Lung microvascular endothelial cell (primary cell): ENCODE results near the gene PEX11A. TPM values are rescaled to one million over a fixed set of nuclear protein-coding genes. Genes with fewer than 3 reads are reported as not detected.

Source experiments
- DNase-seq, 2 donors: peaks; one replicate each; pipeline versions ENCODE4 v3.0.0 to v3.0.0-alpha.2; 2010; ENCODE audit warnings: low read depth in 2 of 2
- total RNA-seq: library from RNA; depleted of rRNA; stranded (reverse); fragments of >200 nt; gene quantifications from 2 replicates; pipeline ENCODE4 v1.2.1, GENCODE V29; 2014

PEX11A gene
- total RNA-seq, 1 donor from 2014 or later = 3.8 TPM

GRCh38 chr15:89656116-89656815 is 34.3 kb downstream of the PEX11A start:
- DNase-seq = no peak

GRCh38 chr15:89654847-89655805 is 35.4 kb downstream of the PEX11A start, which contains the start of gene KIF7:
KIF7 (minus strand) TSS chr15:89655467; CDS start chr15:89652930, 2,537 bp downstream.
- DNase-seq = peak; percentile 40 to 43

- DNase-seq = no peak
Observed at GRCh38 chr15:89654301-89654761, 36.2 kb downstream of the PEX11A start.

GRCh38 chr15:89653578-89653977 is 37.0 kb downstream of the PEX11A start:
- DNase-seq = no peak

- no peak for DNase-seq
Observed at GRCh38 chr15:89652666-89653065, 37.9 kb downstream of the PEX11A start.

GRCh38 chr15:89652131-89652530 is 38.4 kb downstream of the PEX11A start:
- no peak for DNase-seq

- no peak for DNase-seq
Observed at GRCh38 chr15:89649716-89650115, 40.8 kb downstream of the PEX11A start.

- DNase-seq = no peak
Observed at GRCh38 chr15:89649013-89649625, 41.4 kb downstream of the PEX11A start.

GRCh38 chr15:89648106-89649012 is 42.2 kb downstream of the PEX11A start:
- DNase-seq = peak in 1 of 2 donors; percentile 14

- DNase-seq = peak; percentile 64 to 75
Observed at GRCh38 chr15:89647191-89647851, 43.2 kb downstream of the PEX11A start.

GRCh38 chr15:89646416-89647141 is 44.0 kb downstream of the PEX11A start:
- no peak for DNase-seq

GRCh38 chr15:89645680-89646079 is 44.9 kb downstream of the PEX11A start:
- DNase-seq = no peak

- no peak for DNase-seq
Observed at GRCh38 chr15:89642106-89642505, 48.4 kb downstream of the PEX11A start.

- no peak for DNase-seq
Observed at GRCh38 chr15:89641053-89641452, 49.5 kb downstream of the PEX11A start.

GRCh38 chr15:89640245-89640644 is 50.3 kb downstream of the PEX11A start:
- no peak for DNase-seq

- DNase-seq = no peak
Observed at GRCh38 chr15:89633585-89633984, 57.0 kb downstream of the PEX11A start.

- DNase-seq = no peak
Observed at GRCh38 chr15:89632563-89633430, 57.8 kb downstream of the PEX11A start.

- DNase-seq = no peak
Observed at GRCh38 chr15:89631902-89632264, 58.7 kb downstream of the PEX11A start.
